Esophagus muscularis mucosa (tissue), 4 donors: ENCODE measurements around the gene ANKRD53.

ENCODE experiments used
- CTCF ChIP-seq, 3 experiments: fragments of 200-600 bp in 2 of 3; fragments of 450-650 bp in 1 of 3; sonication (generic) in 2 of 3; IDR thresholded peaks; one replicate each; pipeline ENCODE4 v1.5.1; 2017 to 2019; ENCODE audit warnings: antibody characterized with exemption in 3 of 3, mild to moderate bottlenecking in 2 of 3, moderate library complexity in 1 of 3
- EP300 ChIP-seq: sonication (generic); formaldehyde crosslinking; IDR thresholded peaks from one replicate; pipeline ENCODE4 v1.6.1; 2017; ENCODE audit warnings: antibody characterized with exemption
- POLR2A ChIP-seq: fragments of 450-650 bp; IDR thresholded peaks from one replicate; pipeline ENCODE4 v1.6.1; 2017; ENCODE audit warnings: antibody characterized with exemption, moderate library complexity, mild to moderate bottlenecking, low read depth

- TF ChIP-seq CTCF (IDR thresholded peaks at IDR 0.05) (no peak), EP300 (no peak), POLR2A (no peak)
Measured at GRCh38 chr2:70961648-70961994, 16.8 kb upstream of the ANKRD53 start.
